ENCODE measurements around the gene TMEM141. TPM values are rescaled to one million over a fixed set of nuclear protein-coding genes. Genes with fewer than 3 reads are reported as not detected.

The TMEM141 gene
- total RNA-seq, 1 experiment from 2014 or later = 20.5 TPM

GRCh38 chr9:136773386-136774044 is 17.6 kb upstream of the TMEM141 start:
- Histone ChIP-seq H3K79me2 (ENCODE audit: low read length) (no peaks in the 10 kb centered on the region), H3K4me2 (ENCODE audit: low read depth, low read length, poor library complexity, severe bottlenecking) (no peak overlapping the region), H3K9ac (ENCODE audit: low read length) (peak overlapping the region; percentile 10; the same call in 1 of the 2 replicates), H3K27me3 (ENCODE audit: low read length) (no peaks in the 10 kb centered on the region), H3K36me3 (ENCODE audit: insufficient read depth, low read length) (peaks cover 5% of the 10 kb centered on the region; the same call in 1 of the 2 replicates), H4K20me1 (ENCODE audit: insufficient read depth, low read depth, low read length) (no peaks in the 10 kb centered on the region), H3K9me3 (ENCODE audit: low read length) (no peaks in the 10 kb centered on the region), H3K9me2 (replicated peaks; ENCODE audit: insufficient read depth, low read length) (no peaks in the 10 kb centered on the region), H3K4me1 (ENCODE audit: low read length) (0 out of 2 replicates have a peak, but pooled peaks cover 6% of the 10 kb centered on the region), H3K4me3 (ENCODE audit: low read length) (peak overlapping the region; percentile 14; the same call in 1 of the 2 replicates), H3K27ac (ENCODE audit: low read length) (no peak overlapping the region), H2AFZ (ENCODE audit: low read length) (peak overlapping the region; percentile 97)
- DNase-seq = peak; percentile 89

DNA sequence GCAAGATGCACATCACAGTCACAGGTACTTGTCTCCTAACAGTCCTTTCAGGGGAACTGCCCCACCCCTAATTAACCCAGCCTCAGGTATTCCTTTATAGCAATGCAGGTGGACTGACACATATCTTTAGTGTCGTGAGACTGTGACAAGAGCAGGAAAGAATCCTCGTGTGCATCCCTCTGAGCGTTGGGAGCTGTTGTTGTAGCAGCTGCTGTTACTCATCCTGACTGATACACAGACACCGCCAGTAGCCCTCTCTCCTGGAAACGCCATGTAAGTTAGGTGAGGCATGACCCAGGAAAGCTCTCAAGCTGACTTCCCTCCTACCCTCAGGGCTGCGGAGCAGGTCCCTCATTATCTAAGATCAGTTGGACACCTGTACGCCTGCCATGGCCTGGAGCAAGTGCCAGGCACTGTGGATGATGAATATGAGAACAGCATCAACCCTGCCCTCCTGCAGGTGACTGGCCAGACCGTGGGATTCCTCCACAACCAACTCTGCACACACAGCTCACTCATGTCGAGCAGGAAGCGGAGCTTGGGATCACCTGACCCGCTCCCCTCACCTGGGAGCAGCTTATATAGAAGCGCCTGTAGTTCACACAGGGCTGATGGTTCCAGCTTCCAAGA is 16.6 kb upstream of the TMEM141 start:
- Histone ChIP-seq H3K79me2 (ENCODE audit: low read length) (no peaks in the 10 kb centered on the region), H3K36me3 (ENCODE audit: insufficient read depth, low read length) (peaks cover 5% of the 10 kb centered on the region; the same call in 1 of the 2 replicates), H3K9me3 (ENCODE audit: low read length) (no peaks in the 10 kb centered on the region), H3K27ac (ENCODE audit: low read length) (no peak overlapping the region), H3K9me2 (replicated peaks; ENCODE audit: insufficient read depth, low read length) (no peaks in the 10 kb centered on the region), H3K27me3 (ENCODE audit: low read length) (no peaks in the 10 kb centered on the region), H3K4me1 (ENCODE audit: low read length) (0 out of 2 replicates have a peak, but pooled peaks cover 6% of the 10 kb centered on the region), H3K9ac (ENCODE audit: low read length) (no peak overlapping the region), H2AFZ (ENCODE audit: low read length) (0 out of 2 replicates have a peak overlapping the region, but pooled peaks have one; percentile 97), H3K4me2 (ENCODE audit: low read depth, low read length, poor library complexity, severe bottlenecking) (no peak overlapping the region), H4K20me1 (ENCODE audit: insufficient read depth, low read depth, low read length) (no peaks in the 10 kb centered on the region), H3K4me3 (ENCODE audit: low read length) (no peak overlapping the region; the same call in 1 of the 2 replicates)
- no peak for DNase-seq

DNA sequence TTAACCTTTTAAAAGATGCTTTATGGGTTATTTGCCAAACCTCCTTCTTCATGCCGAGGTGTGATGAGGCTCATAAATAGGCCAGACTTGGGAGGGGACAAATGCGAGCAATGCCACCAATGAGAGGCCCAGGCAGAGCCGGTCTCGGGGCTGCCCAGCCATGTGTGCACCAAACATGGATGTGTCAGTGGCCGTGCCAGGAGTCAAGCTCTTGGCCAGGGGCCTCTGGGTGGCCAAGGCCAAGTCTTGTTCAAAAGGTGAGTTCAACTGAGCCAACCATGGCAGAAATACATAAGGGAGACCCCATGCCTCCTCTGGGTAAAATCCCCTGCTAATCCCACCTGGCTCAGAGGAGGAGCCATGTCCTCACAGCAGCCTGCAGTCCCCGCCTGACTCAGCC is 16.0 kb upstream of the TMEM141 start:
- no peak for DNase-seq
- Histone ChIP-seq H3K9me2 (replicated peaks; ENCODE audit: insufficient read depth, low read length) (no peaks in the 10 kb centered on the region), H3K36me3 (ENCODE audit: insufficient read depth, low read length) (peaks cover 5% of the 10 kb centered on the region; the same call in 1 of the 2 replicates), H3K27me3 (ENCODE audit: low read length) (no peaks in the 10 kb centered on the region), H3K4me3 (ENCODE audit: low read length) (no peak overlapping the region), H3K27ac (ENCODE audit: low read length) (no peak overlapping the region), H3K79me2 (ENCODE audit: low read length) (no peaks in the 10 kb centered on the region), H2AFZ (ENCODE audit: low read length) (no peak overlapping the region), H3K9ac (ENCODE audit: low read length) (no peak overlapping the region), H4K20me1 (ENCODE audit: insufficient read depth, low read depth, low read length) (no peaks in the 10 kb centered on the region), H3K4me2 (ENCODE audit: low read depth, low read length, poor library complexity, severe bottlenecking) (no peak overlapping the region), H3K4me1 (ENCODE audit: low read length) (0 out of 2 replicates have a peak, but pooled peaks cover 3% of the 10 kb centered on the region), H3K9me3 (ENCODE audit: low read length) (no peaks in the 10 kb centered on the region)

DNA sequence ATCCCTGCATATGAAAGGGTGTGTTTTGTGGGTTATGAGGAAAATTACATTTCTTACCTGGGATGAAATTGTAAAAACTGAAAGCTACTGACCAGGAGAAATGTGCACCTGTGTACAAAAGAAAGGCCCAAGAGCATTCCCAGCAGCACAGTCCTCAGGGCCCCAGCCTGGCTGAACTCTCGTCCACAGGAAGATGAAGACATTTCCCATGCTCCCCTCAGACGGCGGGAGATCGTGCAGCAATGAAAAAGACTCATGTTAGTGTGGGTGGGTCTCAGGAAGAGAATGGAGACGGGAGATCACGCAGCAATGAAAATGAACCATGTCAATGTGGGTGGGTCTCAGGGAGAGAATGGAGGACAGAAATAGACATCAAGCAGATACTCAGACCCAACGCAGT is 14.2 kb upstream of the TMEM141 start:
- Histone ChIP-seq H3K9me2 (replicated peaks; ENCODE audit: insufficient read depth, low read length) (no peaks in the 10 kb centered on the region), H4K20me1 (ENCODE audit: insufficient read depth, low read depth, low read length) (no peaks in the 10 kb centered on the region), H3K27ac (ENCODE audit: low read length) (no peak overlapping the region), H3K4me2 (ENCODE audit: low read depth, low read length, poor library complexity, severe bottlenecking) (no peak overlapping the region), H3K4me3 (ENCODE audit: low read length) (no peak overlapping the region), H3K4me1 (ENCODE audit: low read length) (0 out of 2 replicates have a peak, but pooled peaks cover 3% of the 10 kb centered on the region), H3K79me2 (ENCODE audit: low read length) (no peaks in the 10 kb centered on the region), H3K36me3 (ENCODE audit: insufficient read depth, low read length) (peaks cover 5% of the 10 kb centered on the region; the same call in 1 of the 2 replicates), H3K9me3 (ENCODE audit: low read length) (no peaks in the 10 kb centered on the region), H3K9ac (ENCODE audit: low read length) (no peak overlapping the region), H2AFZ (ENCODE audit: low read length) (no peak overlapping the region), H3K27me3 (ENCODE audit: low read length) (no peaks in the 10 kb centered on the region)
- DNase-seq = no peak

DNA sequence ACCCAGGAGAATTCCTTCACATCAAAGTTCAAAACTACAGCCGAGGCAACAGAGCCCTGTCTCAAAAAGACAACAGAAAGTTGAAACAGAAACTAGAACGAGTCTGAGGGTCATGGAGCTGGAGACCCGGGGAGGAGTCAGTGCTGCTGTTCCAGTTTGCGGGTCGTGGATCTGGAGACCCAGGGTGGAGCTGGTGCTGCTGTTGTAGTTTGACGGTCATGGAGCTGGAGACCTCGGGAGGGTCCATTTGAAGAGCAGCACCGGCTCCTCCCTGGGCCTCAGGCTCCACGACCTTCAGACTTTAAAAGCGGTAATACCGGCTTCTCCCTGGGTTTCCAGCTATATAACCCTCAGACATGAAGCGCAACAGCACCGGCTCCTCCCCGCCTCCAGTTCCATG is 13.8 kb upstream of the TMEM141 start:
- no peaks in the 10 kb centered on the region for H3K9me2 ChIP-seq (replicated peaks; ENCODE audit: insufficient read depth, low read length)
- no peaks in the 10 kb centered on the region for H3K9me3 ChIP-seq (ENCODE audit: low read length)
- DNase-seq = no peak
- 0 out of 2 replicates have a peak, but pooled peaks cover 3% of the 10 kb centered on the region for H3K4me1 ChIP-seq (ENCODE audit: low read length)
- H3K27me3 ChIP-seq (ENCODE audit: low read length) = no peaks in the 10 kb centered on the region
- no peak overlapping the region for H3K9ac ChIP-seq (ENCODE audit: low read length)
- H3K79me2 ChIP-seq (ENCODE audit: low read length) = no peaks in the 10 kb centered on the region
- no peaks in the 10 kb centered on the region for H4K20me1 ChIP-seq (ENCODE audit: insufficient read depth, low read depth, low read length)
- H3K27ac ChIP-seq (ENCODE audit: low read length) = no peak overlapping the region
- peaks cover 5% of the 10 kb centered on the region; the same call in 1 of the 2 replicates for H3K36me3 ChIP-seq (ENCODE audit: insufficient read depth, low read length)
- no peak overlapping the region for H3K4me3 ChIP-seq (ENCODE audit: low read length)
- H2AFZ ChIP-seq (ENCODE audit: low read length) = no peak overlapping the region
- no peak overlapping the region for H3K4me2 ChIP-seq (ENCODE audit: low read depth, low read length, poor library complexity, severe bottlenecking)

GRCh38 chr9:136779808-136780207 is 11.3 kb upstream of the TMEM141 start:
- Histone ChIP-seq H3K4me3 (ENCODE audit: low read length) (no peak overlapping the region), H4K20me1 (ENCODE audit: insufficient read depth, low read depth, low read length) (no peaks in the 10 kb centered on the region), H2AFZ (ENCODE audit: low read length) (no peak overlapping the region), H3K9me2 (replicated peaks; ENCODE audit: insufficient read depth, low read length) (no peaks in the 10 kb centered on the region), H3K4me1 (ENCODE audit: low read length) (no peaks in the 10 kb centered on the region), H3K9ac (ENCODE audit: low read length) (no peak overlapping the region), H3K9me3 (ENCODE audit: low read length) (no peaks in the 10 kb centered on the region), H3K79me2 (ENCODE audit: low read length) (no peaks in the 10 kb centered on the region), H3K27me3 (ENCODE audit: low read length) (no peaks in the 10 kb centered on the region), H3K4me2 (ENCODE audit: low read depth, low read length, poor library complexity, severe bottlenecking) (no peak overlapping the region), H3K27ac (ENCODE audit: low read length) (no peak overlapping the region), H3K36me3 (ENCODE audit: insufficient read depth, low read length) (no peaks in the 10 kb centered on the region)
- no peak for DNase-seq

DNA sequence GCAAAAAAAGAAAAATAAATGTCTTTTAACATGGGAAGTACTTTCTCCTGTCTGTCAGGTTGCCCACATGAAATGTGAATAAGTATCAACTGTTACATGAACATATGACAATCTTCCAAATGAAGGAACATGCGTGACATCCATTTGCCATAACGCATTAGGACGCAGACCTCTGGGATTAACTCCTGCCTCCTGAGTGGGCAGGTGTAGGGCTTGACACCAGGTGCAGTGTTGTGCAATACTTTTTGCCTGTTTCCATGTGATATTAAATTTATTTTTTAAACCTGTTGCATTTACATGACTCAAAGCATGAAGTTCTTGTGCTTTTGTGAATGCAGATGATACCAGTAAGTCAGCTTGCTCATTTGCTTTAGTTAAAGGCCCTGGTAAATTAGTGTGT is 8.7 kb upstream of the TMEM141 start:
- H3K9me2 ChIP-seq (replicated peaks; ENCODE audit: insufficient read depth, low read length) = no peaks in the 10 kb centered on the region
- H3K9me3 ChIP-seq (ENCODE audit: low read length) = no peaks in the 10 kb centered on the region
- no peak overlapping the region for H3K9ac ChIP-seq (ENCODE audit: low read length)
- H3K79me2 ChIP-seq (ENCODE audit: low read length) = no peaks in the 10 kb centered on the region
- no peak overlapping the region for H2AFZ ChIP-seq (ENCODE audit: low read length)
- DNase-seq = no peak
- H3K4me3 ChIP-seq (ENCODE audit: low read length) = no peak overlapping the region
- no peak overlapping the region for H3K4me2 ChIP-seq (ENCODE audit: low read depth, low read length, poor library complexity, severe bottlenecking)
- H3K4me1 ChIP-seq (ENCODE audit: low read length) = no peaks in the 10 kb centered on the region; the same call in 1 of the 2 replicates
- no peaks in the 10 kb centered on the region for H3K27me3 ChIP-seq (ENCODE audit: low read length)
- H3K36me3 ChIP-seq (ENCODE audit: insufficient read depth, low read length) = no peaks in the 10 kb centered on the region
- no peak overlapping the region for H3K27ac ChIP-seq (ENCODE audit: low read length)
- no peaks in the 10 kb centered on the region for H4K20me1 ChIP-seq (ENCODE audit: insufficient read depth, low read depth, low read length)

DNA sequence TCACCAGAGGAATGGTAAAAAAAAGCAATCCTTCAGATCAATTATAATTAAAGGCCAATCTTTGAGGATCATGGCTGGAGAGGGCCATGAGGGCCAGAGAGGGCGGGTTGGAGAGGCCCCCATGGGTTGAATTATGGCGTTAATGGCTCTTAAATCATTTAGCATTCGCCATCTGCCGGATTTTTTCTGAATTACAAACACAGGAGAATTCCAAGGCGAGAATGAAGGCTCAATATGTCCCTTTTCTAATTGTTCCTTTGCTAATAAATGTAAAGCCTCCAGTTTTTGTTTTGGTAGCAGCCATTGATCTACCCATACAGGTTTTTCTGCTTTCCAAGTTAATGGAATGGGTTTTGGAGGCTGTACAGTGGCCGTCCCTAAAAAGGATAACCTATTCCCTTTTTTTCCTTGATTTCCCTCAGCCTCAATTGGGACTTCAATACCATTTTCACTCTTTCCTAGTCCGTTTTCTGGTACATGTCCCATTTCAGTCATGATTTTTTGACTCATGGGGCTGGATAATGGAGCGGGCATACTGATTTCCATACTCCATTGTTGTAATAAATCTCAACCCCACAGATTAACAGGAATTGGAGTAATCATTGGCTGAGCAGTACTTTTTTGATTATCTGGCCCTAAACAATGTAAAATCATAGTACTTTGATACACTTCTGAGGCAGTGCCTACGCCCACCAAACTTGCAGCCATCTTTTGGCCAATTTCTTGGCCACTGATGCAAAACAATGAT is 6.7 kb upstream of the TMEM141 start:
- H3K9ac ChIP-seq (ENCODE audit: low read length) = no peak overlapping the region
- no peak overlapping the region for H3K27ac ChIP-seq (ENCODE audit: low read length)
- peaks cover 3% of the 10 kb centered on the region for H3K4me1 ChIP-seq (ENCODE audit: low read length)
- no peaks in the 10 kb centered on the region for H4K20me1 ChIP-seq (ENCODE audit: insufficient read depth, low read depth, low read length)
- H2AFZ ChIP-seq (ENCODE audit: low read length) = no peak overlapping the region; the same call in 1 of the 2 replicates
- peak; percentile 80 for DNase-seq
- H3K9me2 ChIP-seq (replicated peaks; ENCODE audit: insufficient read depth, low read length) = no peaks in the 10 kb centered on the region
- no peaks in the 10 kb centered on the region for H3K79me2 ChIP-seq (ENCODE audit: low read length)
- H3K4me2 ChIP-seq (ENCODE audit: low read depth, low read length, poor library complexity, severe bottlenecking) = no peak overlapping the region
- no peaks in the 10 kb centered on the region for H3K36me3 ChIP-seq (ENCODE audit: insufficient read depth, low read length)
- H3K27me3 ChIP-seq (ENCODE audit: low read length) = no peaks in the 10 kb centered on the region
- no peak overlapping the region for H3K4me3 ChIP-seq (ENCODE audit: low read length)
- no peaks in the 10 kb centered on the region for H3K9me3 ChIP-seq (ENCODE audit: low read length)
